Esophagus squamous epithelium (tissue), 4 donors: ENCODE data around the gene CEP112.

Source experiments
- CTCF ChIP-seq, 6 experiments: fragments of 450-650 bp in 4 of 6; fragments of 200-600 bp in 2 of 6; sonication (generic) in 2 of 6; IDR thresholded peaks; one replicate each; pipeline ENCODE4 v1.5.1; 2016 to 2019; ENCODE audit warnings: antibody characterized with exemption in 6 of 6, mild to moderate bottlenecking in 4 of 6, moderate library complexity in 4 of 6
- POLR2A ChIP-seq, 4 donors: fragments of 450-650 bp; IDR thresholded peaks; one replicate each; pipeline ENCODE4 v1.6.1; 2017; ENCODE audit warnings: antibody characterized with exemption in 4 of 4, mild to moderate bottlenecking in 4 of 4, moderate library complexity in 3 of 4

- TF ChIP-seq CTCF (IDR thresholded peaks at IDR 0.05) (no peak), POLR2A (IDR thresholded peaks at IDR 0.05) (no peak)
Observed at GRCh38 chr17:65984299-65984698, 207.6 kb downstream of the CEP112 start.
